ENCODE measurements around the gene RERG.

Gene RERG

DNA sequence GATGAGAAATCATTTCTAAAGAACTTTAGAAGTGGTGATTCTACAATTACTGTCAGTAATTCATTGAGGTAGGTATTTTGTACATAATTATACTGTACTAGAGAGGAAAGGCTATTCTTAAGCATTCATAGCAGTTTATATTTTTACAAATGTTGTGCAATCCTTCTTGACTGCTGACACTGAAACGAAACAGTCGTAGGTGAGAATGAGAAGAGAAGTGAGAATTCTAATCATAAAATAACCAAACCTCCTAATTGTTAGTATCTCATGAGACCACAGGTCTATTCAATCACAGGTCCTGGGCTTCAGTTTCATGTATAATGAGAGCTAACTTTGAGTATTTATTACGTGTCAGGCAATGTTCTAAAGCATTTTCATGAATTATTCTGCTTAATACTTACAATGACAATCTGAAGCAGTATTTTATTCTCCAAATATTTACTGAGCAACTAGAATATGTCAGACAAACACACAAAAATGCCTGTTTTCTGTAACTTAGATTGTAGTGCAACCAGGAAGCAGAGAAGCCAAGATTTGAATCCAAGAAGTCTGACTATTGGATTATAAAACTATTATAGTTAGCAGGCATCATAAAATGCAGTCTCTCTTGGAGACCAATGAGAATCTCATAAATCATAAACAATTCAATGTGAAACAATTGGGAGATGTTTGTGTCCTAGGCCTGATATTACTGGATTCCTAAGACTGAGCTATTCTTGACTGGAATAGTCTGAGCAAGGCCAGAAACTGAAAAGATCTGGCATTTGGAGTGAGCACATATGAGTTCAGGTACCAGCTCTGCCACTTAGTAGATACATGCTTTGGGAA is 24.3 kb downstream of the RERG start:
- ChIA-PET CTCF (interaction anchor here (0.5 to 1.7 kb wide), 3 partner anchors 25 to 46 kb away, joined by 3 to 4 read pairs (median 4); partner anchors contain the start of gene RERG), POLR2A (no interaction called here)
- Histone ChIP-seq H3K27ac (ENCODE audit: extremely low read depth, low read depth, low read length) (no peak overlapping the region), H3K4me3 (ENCODE audit: low read depth, low read length) (no peak overlapping the region), H3K9me3 (ENCODE audit: control insufficient read depth, insufficient read depth, low read depth, low read length) (no peaks in the 10 kb centered on the region), H3K36me3 (ENCODE audit: control insufficient read depth in 2 of 2, insufficient read depth in 1 of 2, low read length in 2 of 2) (no peaks in the 10 kb centered on the region), H3K4me1 (ENCODE audit: control insufficient read depth, insufficient read depth, low read length) (peaks cover 20% of the 10 kb centered on the region)
- TF ChIP-seq, protein P1, sequence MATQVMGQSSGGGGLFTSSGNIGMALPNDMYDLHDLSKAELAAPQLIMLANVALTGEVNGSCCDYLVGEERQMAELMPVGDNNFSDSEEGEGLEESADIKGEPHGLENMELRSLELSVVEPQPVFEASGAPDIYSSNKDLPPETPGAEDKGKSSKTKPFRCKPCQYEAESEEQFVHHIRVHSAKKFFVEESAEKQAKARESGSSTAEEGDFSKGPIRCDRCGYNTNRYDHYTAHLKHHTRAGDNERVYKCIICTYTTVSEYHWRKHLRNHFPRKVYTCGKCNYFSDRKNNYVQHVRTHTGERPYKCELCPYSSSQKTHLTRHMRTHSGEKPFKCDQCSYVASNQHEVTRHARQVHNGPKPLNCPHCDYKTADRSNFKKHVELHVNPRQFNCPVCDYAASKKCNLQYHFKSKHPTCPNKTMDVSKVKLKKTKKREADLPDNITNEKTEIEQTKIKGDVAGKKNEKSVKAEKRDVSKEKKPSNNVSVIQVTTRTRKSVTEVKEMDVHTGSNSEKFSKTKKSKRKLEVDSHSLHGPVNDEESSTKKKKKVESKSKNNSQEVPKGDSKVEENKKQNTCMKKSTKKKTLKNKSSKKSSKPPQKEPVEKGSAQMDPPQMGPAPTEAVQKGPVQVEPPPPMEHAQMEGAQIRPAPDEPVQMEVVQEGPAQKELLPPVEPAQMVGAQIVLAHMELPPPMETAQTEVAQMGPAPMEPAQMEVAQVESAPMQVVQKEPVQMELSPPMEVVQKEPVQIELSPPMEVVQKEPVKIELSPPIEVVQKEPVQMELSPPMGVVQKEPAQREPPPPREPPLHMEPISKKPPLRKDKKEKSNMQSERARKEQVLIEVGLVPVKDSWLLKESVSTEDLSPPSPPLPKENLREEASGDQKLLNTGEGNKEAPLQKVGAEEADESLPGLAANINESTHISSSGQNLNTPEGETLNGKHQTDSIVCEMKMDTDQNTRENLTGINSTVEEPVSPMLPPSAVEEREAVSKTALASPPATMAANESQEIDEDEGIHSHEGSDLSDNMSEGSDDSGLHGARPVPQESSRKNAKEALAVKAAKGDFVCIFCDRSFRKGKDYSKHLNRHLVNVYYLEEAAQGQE (tag by site-specific recombination; IDR thresholded peaks at IDR 0.05): no peak
- TF ChIP-seq OVOL3 (tag by site-specific recombination; IDR thresholded peaks at IDR 0.05): no peak
- no peak for TF ChIP-seq ZNF24 (tag by site-specific recombination; IDR thresholded peaks at IDR 0.05)
- TF ChIP-seq, protein P2, sequence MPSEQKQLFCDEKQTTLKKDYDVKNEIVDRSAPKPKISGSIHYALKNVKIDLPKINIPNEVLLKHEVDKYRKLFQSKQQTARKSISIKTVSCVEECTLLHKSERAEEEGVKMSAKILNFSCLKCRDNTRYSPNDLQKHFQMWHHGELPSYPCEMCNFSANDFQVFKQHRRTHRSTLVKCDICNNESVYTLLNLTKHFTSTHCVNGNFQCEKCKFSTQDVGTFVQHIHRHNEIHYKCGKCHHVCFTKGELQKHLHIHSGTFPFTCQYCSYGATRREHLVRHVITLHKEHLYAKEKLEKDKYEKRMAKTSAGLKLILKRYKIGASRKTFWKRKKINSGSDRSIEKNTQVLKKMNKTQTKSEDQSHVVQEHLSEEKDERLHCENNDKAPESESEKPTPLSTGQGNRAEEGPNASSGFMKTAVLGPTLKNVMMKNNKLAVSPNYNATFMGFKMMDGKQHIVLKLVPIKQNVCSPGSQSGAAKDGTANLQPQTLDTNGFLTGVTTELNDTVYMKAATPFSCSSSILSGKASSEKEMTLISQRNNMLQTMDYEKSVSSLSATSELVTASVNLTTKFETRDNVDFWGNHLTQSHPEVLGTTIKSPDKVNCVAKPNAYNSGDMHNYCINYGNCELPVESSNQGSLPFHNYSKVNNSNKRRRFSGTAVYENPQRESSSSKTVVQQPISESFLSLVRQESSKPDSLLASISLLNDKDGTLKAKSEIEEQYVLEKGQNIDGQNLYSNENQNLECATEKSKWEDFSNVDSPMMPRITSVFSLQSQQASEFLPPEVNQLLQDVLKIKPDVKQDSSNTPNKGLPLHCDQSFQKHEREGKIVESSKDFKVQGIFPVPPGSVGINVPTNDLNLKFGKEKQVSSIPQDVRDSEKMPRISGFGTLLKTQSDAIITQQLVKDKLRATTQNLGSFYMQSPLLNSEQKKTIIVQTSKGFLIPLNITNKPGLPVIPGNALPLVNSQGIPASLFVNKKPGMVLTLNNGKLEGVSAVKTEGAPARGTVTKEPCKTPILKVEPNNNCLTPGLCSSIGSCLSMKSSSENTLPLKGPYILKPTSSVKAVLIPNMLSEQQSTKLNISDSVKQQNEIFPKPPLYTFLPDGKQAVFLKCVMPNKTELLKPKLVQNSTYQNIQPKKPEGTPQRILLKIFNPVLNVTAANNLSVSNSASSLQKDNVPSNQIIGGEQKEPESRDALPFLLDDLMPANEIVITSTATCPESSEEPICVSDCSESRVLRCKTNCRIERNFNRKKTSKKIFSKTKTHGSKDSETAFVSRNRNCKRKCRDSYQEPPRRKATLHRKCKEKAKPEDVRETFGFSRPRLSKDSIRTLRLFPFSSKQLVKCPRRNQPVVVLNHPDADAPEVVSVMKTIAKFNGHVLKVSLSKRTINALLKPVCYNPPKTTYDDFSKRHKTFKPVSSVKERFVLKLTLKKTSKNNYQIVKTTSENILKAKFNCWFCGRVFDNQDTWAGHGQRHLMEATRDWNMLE (tag by site-specific recombination; conservative IDR thresholded peaks at IDR 0.05; ENCODE audit: low read depth): no peak
- TF ChIP-seq, protein P3, sequence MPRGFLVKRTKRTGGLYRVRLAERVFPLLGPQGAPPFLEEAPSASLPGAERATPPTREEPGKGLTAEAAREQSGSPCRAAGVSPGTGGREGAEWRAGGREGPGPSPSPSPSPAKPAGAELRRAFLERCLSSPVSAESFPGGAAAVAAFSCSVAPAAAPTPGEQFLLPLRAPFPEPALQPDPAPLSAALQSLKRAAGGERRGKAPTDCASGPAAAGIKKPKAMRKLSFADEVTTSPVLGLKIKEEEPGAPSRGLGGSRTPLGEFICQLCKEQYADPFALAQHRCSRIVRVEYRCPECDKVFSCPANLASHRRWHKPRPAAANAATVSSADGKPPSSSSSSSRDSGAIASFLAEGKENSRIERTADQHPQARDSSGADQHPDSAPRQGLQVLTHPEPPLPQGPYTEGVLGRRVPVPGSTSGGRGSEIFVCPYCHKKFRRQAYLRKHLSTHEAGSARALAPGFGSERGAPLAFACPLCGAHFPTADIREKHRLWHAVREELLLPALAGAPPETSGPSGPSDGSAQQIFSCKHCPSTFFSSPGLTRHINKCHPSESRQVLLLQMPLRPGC (tag by site-specific recombination; IDR thresholded peaks at IDR 0.05): no peak
- TF ChIP-seq, protein P4, sequence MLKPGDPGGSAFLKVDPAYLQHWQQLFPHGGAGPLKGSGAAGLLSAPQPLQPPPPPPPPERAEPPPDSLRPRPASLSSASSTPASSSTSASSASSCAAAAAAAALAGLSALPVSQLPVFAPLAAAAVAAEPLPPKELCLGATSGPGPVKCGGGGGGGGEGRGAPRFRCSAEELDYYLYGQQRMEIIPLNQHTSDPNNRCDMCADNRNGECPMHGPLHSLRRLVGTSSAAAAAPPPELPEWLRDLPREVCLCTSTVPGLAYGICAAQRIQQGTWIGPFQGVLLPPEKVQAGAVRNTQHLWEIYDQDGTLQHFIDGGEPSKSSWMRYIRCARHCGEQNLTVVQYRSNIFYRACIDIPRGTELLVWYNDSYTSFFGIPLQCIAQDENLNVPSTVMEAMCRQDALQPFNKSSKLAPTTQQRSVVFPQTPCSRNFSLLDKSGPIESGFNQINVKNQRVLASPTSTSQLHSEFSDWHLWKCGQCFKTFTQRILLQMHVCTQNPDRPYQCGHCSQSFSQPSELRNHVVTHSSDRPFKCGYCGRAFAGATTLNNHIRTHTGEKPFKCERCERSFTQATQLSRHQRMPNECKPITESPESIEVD (tag by site-specific recombination; IDR thresholded peaks at IDR 0.05): no peak

DNA sequence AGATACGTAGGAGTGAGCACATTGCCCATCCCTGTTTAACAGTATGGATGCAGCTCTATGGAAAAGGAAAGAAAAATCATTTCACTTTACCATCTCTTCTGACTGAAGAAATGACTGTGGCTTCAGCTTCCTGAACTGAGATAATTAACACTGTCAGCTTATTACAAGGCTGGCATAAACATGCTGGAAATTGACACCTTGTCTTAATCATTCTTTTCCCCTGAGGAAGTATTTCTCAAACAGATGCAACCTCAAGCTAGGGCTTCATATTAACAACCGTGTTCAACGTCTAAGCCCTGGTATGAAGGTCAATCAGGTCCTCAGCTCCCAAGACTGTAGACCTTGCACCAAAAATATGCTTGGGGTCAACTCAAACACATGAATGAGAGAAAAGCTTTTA is 25.0 kb downstream of the RERG start:
- H3K27ac ChIP-seq (ENCODE audit: extremely low read depth, low read depth, low read length): no peak overlapping the region
- POLR2A ChIA-PET: no interaction called here
- CTCF ChIA-PET: interaction anchor here (0.5 to 1.7 kb wide), 2 partner anchors 26 to 45 kb away, joined by 3 to 4 read pairs; partner anchors contain the start of gene RERG
- H3K36me3 ChIP-seq (ENCODE audit: control insufficient read depth in 2 of 2, insufficient read depth in 1 of 2, low read length in 2 of 2): no peaks in the 10 kb centered on the region
- H3K4me1 ChIP-seq (ENCODE audit: control insufficient read depth, insufficient read depth, low read length): peaks cover 20% of the 10 kb centered on the region
- no peak overlapping the region for H3K4me3 ChIP-seq (ENCODE audit: low read depth, low read length)
- H3K9me3 ChIP-seq (ENCODE audit: control insufficient read depth, insufficient read depth, low read depth, low read length): no peaks in the 10 kb centered on the region
- no peak for TF ChIP-seq GLIS2 (tag by site-specific recombination; IDR thresholded peaks at IDR 0.05)
- TF ChIP-seq IKZF3 (tag by site-specific recombination; IDR thresholded peaks at IDR 0.05): no peak
- TF ChIP-seq, protein P5, sequence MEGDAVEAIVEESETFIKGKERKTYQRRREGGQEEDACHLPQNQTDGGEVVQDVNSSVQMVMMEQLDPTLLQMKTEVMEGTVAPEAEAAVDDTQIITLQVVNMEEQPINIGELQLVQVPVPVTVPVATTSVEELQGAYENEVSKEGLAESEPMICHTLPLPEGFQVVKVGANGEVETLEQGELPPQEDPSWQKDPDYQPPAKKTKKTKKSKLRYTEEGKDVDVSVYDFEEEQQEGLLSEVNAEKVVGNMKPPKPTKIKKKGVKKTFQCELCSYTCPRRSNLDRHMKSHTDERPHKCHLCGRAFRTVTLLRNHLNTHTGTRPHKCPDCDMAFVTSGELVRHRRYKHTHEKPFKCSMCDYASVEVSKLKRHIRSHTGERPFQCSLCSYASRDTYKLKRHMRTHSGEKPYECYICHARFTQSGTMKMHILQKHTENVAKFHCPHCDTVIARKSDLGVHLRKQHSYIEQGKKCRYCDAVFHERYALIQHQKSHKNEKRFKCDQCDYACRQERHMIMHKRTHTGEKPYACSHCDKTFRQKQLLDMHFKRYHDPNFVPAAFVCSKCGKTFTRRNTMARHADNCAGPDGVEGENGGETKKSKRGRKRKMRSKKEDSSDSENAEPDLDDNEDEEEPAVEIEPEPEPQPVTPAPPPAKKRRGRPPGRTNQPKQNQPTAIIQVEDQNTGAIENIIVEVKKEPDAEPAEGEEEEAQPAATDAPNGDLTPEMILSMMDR (tag by site-specific recombination; IDR thresholded peaks at IDR 0.05): no peak
- TF ChIP-seq, protein P6, sequence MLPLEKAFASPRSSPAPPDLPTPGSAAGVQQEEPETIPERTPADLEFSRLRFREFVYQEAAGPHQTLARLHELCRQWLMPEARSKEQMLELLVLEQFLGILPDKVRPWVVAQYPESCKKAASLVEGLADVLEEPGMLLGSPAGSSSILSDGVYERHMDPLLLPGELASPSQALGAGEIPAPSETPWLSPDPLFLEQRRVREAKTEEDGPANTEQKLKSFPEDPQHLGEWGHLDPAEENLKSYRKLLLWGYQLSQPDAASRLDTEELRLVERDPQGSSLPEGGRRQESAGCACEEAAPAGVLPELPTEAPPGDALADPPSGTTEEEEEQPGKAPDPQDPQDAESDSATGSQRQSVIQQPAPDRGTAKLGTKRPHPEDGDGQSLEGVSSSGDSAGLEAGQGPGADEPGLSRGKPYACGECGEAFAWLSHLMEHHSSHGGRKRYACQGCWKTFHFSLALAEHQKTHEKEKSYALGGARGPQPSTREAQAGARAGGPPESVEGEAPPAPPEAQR (tag by site-specific recombination; IDR thresholded peaks at IDR 0.05): no peak
- TF ChIP-seq ZNF366 (tag by site-specific recombination; conservative IDR thresholded peaks at IDR 0.05): no peak
- no peak for TF ChIP-seq ZNF777 (tag by site-specific recombination; IDR thresholded peaks at IDR 0.05; ENCODE audit: borderline replicate concordance)
- TF ChIP-seq, protein P7, sequence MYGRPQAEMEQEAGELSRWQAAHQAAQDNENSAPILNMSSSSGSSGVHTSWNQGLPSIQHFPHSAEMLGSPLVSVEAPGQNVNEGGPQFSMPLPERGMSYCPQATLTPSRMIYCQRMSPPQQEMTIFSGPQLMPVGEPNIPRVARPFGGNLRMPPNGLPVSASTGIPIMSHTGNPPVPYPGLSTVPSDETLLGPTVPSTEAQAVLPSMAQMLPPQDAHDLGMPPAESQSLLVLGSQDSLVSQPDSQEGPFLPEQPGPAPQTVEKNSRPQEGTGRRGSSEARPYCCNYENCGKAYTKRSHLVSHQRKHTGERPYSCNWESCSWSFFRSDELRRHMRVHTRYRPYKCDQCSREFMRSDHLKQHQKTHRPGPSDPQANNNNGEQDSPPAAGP (tag by site-specific recombination; IDR thresholded peaks at IDR 0.05): no peak
- TF ChIP-seq ZNF677 (tag by site-specific recombination; IDR thresholded peaks at IDR 0.05): no peak
- TF ChIP-seq MYNN (tag by site-specific recombination; IDR thresholded peaks at IDR 0.05; ENCODE audit: borderline replicate concordance): no peak
- no peak for TF ChIP-seq ZNF391 (tag by site-specific recombination; IDR thresholded peaks at IDR 0.05; ENCODE audit: borderline replicate concordance, low read depth)

Data from HEK293 (cell line).